HUDEP-2 (cell line): Measurements from ENCODE around the gene NUP35.
A peak's percentile ranks its signal among the peaks of the same experiment; 100 is the strongest.

Source experiments
- DNase-seq, 76 experiments: peaks; one replicate each; lab custom pipeline; 2025; ENCODE audit not compliant: unreplicated experiment in 76 of 76; lab: John Stamatoyannopoulos, UW

NUP35 gene

GRCh38 chr2:183124222-183124956, at the start of gene NUP35:
Gene NUP35, plus strand, starts transcription at chr2:183124443. Its CDS starts 15 bp downstream, at chr2:183124458.
- peak in 75 of 76 experiments; percentile 21 to 95 (median 72) for DNase-seq

- peak in 12 of 76 experiments; percentile 12 to 58 (median 40) for DNase-seq
These were observed 46.1 kb upstream of the NUP35 start for GRCh38 chr2:183078163-183078463.

DNA sequence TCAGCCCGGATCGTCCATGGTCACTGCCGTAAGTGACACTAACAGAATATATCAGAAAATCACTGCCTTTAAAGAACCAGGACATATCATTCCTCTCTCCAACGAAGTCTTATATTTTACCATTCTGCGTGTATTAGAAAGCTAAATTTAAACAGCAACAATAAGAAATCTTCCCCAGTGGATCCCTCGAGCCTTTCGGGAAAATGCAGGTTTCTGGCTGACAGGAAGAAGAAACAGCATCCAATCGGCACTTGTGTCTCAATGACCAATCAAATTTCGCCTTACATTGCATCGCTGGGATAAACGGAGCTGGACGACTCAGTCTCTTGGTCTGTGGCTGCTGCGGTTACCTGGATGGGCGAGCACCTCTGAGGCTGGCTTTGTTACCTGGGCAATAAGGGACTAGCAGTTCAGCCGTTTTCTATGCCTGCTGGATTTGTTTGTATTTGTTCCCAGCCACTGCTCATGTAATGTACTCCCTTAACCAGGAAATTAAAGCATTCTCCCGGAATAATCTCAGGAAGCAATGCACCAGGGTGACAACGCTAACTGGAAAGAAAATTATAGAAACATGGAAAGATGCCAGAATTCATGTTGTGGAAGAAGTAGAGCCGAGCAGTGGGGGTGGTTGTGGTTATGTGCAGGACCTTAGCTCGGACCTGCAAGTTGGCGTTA, 45.6 kb upstream of the NUP35 start, which contains the start of gene DUSP19:
Gene DUSP19 (plus strand): TSS at position 284 of the 675 bp plus-strand sequence. CDS start 187 bp downstream, at position 471.
- peak in 75 of 76 experiments; percentile 26 to 94 (median 82) for DNase-seq

GRCh38 chr2:183079139-183079775, 45.0 kb upstream of the NUP35 start:
- DNase-seq = peak in 9 of 76 experiments; percentile 1 to 49 (median 25)

DNA sequence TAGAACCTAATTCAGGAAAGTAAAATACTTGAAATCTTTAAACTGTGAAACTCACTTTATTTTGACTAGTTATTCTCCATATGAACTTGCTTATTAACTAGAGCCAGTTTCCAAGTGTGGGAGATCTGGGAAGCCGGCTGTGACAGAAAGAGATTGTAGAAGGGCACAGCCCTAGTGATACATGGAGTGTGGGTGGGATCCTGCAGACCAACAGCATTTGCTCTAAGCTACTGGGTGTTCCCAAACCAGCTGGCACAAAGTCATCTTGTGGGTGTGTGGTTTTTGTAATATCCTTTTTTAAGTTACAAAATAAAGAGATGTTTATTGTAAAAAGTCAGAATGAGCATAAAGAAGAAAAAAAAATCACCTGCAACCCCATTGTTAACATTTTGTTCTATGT, 42.3 kb upstream of the NUP35 start:
- DNase-seq = peak in 65 of 76 experiments; percentile 2 to 73 (median 37)

GRCh38 chr2:183088061-183088460, 36.2 kb upstream of the NUP35 start:
- DNase-seq = no peak

DNA sequence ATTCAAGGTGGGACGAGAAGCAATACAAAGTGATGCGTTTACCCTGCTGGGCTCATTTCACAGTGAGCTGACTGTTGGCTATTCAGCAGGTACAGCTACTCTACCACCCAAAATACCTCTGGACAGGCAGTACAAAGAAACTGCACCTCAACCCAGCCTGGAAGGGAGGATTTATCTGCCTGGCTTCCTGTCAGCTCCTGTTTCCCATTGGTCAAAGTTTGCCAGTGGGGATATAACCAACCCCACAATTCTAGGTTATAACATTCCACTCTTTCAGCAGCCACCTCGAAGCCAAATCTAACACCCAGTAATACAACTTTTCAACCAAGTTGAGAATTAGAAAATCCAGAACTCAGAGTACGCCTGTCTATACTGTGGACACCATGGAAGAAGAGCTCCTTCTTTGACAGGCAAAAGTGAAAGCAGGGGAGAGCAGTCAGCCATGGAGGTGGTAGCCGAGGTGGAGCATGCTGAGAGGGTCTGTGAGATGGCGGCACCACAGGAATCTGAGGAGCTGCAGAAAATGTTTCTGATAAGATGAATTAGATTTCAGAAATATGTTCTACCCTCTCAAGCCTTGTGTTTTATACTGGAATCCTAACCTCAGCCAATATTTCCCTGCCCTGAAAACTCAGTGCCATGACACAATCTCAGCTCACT, 34.9 kb upstream of the NUP35 start:
- DNase-seq = no peak

- no peak for DNase-seq
These were observed 32.8 kb upstream of the NUP35 start for GRCh38 chr2:183091318-183091953.

DNA sequence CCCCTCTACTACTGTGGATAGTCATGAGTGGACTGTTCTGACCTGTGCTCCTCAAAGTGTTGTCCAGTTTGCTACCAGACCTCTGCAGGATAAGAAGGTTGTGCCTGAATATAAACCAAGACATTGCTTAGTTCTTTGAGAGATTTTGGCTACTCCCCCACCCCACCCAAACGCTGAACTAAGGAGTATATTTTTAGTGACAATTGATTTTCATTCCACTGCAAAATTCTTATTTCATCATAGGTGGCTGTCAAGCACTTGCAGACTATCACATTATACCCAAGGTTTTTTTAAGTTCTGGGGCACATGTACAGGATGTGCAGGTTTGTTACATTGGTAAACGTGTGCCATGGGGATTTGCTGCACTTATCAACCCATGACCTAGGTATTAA, 32.3 kb upstream of the NUP35 start:
- DNase-seq = no peak

DNA sequence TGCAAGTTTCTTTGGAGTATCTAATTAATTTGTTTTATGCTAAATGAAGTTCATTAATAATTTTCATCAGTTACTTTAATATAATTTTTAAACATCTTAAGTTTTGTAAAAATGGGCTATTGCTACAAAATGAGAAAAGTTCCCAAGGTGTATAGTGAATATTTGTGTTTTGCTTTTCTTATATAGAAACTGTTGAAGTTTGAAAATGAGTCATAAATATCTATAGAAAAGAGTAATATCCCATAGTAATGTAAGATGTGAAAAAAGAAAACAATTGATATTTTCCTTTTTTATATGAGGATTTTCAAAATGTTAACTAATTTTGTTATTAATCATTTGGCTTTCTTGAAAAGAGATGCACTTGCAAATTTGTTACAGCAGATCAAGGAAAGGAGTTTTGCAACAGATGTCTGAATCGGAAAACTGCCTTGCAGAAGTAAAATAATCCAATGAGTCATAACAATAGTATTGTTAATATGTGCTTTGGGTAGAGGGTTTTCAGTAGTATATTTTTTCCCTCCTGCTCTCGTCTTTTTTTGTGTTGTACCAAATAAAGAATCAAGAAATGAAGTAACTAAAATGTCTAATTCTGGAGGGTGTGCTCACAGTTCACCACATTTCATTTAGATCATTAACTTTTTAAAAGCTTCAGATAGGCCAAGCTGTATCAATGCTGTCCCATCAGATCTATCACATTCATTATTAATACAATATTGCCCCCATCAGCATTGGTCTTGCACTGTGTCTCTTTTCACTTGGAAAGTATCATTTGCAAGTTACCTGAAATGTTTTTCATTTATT, 30.2 kb upstream of the NUP35 start:
- peak in 1 of 76 experiments; percentile 8 for DNase-seq

- DNase-seq = no peak
These were observed 18.7 kb upstream of the NUP35 start for GRCh38 chr2:183105402-183106134.

DNA sequence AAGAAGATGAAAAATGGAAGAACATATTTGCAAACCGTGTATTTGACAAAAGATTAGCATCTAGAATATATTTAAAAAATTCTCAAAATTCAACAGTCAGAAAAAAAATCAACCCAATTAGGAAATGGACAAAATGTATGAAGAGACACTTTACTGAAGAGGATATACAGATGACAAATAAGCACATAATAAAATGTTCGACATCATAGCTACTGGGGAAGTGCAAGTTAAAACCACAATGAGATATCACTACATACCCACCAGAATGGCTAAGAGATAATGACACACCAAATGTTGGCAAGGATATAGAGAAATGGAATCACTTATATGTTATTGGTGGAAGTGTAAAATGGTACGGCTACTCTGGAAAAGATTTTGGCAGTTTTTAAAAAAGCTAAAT, 11.7 kb upstream of the NUP35 start:
- peak in 30 of 76 experiments; percentile 3 to 82 (median 40) for DNase-seq

DNA sequence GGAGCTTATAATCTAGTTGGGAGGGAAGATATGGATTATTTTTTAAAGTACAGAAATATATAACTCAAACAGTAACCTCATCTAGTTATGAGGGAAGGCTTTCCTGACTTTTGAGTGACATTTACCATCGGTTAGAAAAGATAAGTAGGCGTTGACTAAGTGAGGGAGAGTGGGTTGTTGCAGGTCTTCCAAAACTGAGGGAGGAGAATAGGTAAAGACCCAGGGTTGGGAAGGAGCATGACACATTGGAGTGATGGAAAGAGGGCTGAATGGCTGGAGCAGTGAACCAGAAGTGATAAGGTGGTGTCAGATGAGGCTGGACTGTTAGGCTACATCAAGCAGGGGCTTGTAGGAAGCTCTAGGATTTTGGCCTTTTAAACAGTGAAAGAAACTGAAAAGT, 10.6 kb upstream of the NUP35 start:
- DNase-seq = peak in 2 of 76 experiments; percentile 9 to 11

DNA sequence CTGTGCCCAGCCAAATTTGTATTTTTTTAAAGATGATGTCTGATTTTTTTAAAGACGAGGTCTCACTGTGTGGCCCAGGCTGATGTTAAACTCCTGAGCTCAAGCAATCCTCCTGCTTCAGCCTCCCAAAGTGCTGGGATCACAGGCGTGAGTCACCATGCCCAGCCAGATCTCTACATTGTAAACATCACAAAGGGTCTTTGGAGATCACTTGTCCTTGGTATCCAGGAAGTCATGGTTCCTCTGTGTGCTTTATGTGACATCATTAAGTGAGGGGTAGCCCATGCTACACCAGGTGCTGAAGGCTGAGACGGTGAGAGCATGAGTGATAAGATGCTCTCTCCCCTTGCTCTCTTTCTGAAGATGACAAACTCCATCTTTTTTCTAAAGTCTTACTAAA, 7.0 kb upstream of the NUP35 start:
- DNase-seq = no peak

GRCh38 chr2:183123117-183123958, 905 bp upstream of the NUP35 start:
- DNase-seq = no peak

DNA sequence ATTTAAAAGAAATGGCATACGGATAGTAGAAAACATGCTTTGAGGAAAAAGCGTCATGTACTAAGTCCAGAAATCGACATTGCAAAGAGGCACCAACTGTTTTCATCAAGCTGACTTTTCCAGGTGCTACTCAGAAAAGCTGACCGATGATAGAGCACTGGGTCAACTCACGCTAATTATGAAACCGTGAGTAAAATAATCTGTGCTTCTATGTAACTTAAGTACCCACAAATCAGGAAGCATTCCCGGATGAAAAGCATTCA, 353 bp upstream of the NUP35 start:
- DNase-seq = peak in 2 of 76 experiments; percentile 32 to 40

GRCh38 chr2:183124957-183125255, 663 bp downstream of the NUP35 start:
- DNase-seq = peak in 1 of 76 experiments; percentile 18

GRCh38 chr2:183125659-183126341, 1.6 kb downstream of the NUP35 start:
- peak in 2 of 76 experiments; percentile 1 to 4 for DNase-seq
